GM19467 (cell line): ENCODE measurements around the gene WDR1.

Experiments used
- ATAC-seq: cut with Tn5 transposase; IDR thresholded peaks from one replicate; pipeline ENCODE4 v1.9.1; 2021; ENCODE audit warnings: mild to moderate bottlenecking, moderate library complexity; ENCODE audit not compliant: unreplicated experiment

Gene WDR1

GRCh38 chr4:10100734-10101216 is 15.8 kb downstream of the WDR1 start:
- ATAC-seq, result no peak

- ATAC-seq, result no peak
Measured at GRCh38 chr4:10099499-10100325, 16.9 kb downstream of the WDR1 start.

- no peak for ATAC-seq
Measured at GRCh38 chr4:10098780-10099160, 17.8 kb downstream of the WDR1 start.

- no peak for ATAC-seq
Measured at GRCh38 chr4:10097906-10098779, 18.5 kb downstream of the WDR1 start.

- ATAC-seq, result no peak
Measured at GRCh38 chr4:10096978-10097335, 19.6 kb downstream of the WDR1 start.

GRCh38 chr4:10096201-10096977 is 20.2 kb downstream of the WDR1 start:
- ATAC-seq, result peak; percentile 59

- ATAC-seq, result no peak
Measured at GRCh38 chr4:10095296-10095991, 21.2 kb downstream of the WDR1 start.

GRCh38 chr4:10094841-10095240 is 21.8 kb downstream of the WDR1 start:
- no peak for ATAC-seq

GRCh38 chr4:10093801-10094552 is 22.6 kb downstream of the WDR1 start:
- ATAC-seq, result no peak

- no peak for ATAC-seq
Measured at GRCh38 chr4:10093271-10093621, 23.4 kb downstream of the WDR1 start.

- ATAC-seq, result no peak
Measured at GRCh38 chr4:10092481-10093270, 23.9 kb downstream of the WDR1 start.

- no peak for ATAC-seq
Measured at GRCh38 chr4:10091531-10092181, 24.9 kb downstream of the WDR1 start.

GRCh38 chr4:10090467-10091250 is 25.9 kb downstream of the WDR1 start:
- no peak for ATAC-seq

GRCh38 chr4:10089346-10089745 is 27.3 kb downstream of the WDR1 start:
- ATAC-seq, result no peak

- no peak for ATAC-seq
Measured at GRCh38 chr4:10088135-10089010, 28.2 kb downstream of the WDR1 start.

GRCh38 chr4:10087152-10087791 is 29.3 kb downstream of the WDR1 start:
- ATAC-seq, result no peak
